Ishikawa (cell line): Measurements from ENCODE around the gene GAS2L3.

ENCODE experiments used
- CEBPB ChIP-seq: IDR thresholded peaks from 2 replicates; pipeline ENCODE4 v1.6.1; 2012
- CREB1 ChIP-seq: IDR thresholded peaks from 2 replicates; pipeline ENCODE4 v1.6.1; 2012; ENCODE audit warnings: low read depth
- EGR1 ChIP-seq: IDR thresholded peaks from 2 replicates; pipeline ENCODE4 v1.6.1; 2012
- EP300 ChIP-seq: IDR thresholded peaks from 2 replicates; pipeline ENCODE4 v1.6.1; 2012; ENCODE audit warnings: borderline replicate concordance
- FOXM1 ChIP-seq: IDR thresholded peaks from 2 replicates; pipeline ENCODE4 v1.6.1; 2012; ENCODE audit warnings: low read depth, borderline replicate concordance
- MAX ChIP-seq: IDR thresholded peaks from 2 replicates; pipeline ENCODE4 v1.6.1; 2012
- NFIC ChIP-seq: IDR thresholded peaks from 2 replicates; pipeline ENCODE4 v1.6.1; 2012
- RAD21 ChIP-seq: IDR thresholded peaks from 2 replicates; pipeline ENCODE4 v1.6.1; 2012; ENCODE audit warnings: low read depth
- REST ChIP-seq: IDR thresholded peaks from 2 replicates; pipeline ENCODE4 v1.6.1; 2012; ENCODE audit warnings: low read depth, mild to moderate bottlenecking
- TAF1 ChIP-seq: IDR thresholded peaks from 2 replicates; pipeline ENCODE4 v1.6.1; 2012; ENCODE audit warnings: low read depth, mild to moderate bottlenecking
- TCF12 ChIP-seq: IDR thresholded peaks from 2 replicates; pipeline ENCODE4 v1.6.1; 2012; ENCODE audit warnings: low read depth
- TEAD4 ChIP-seq: IDR thresholded peaks from 2 replicates; pipeline ENCODE4 v1.6.1; 2012
- USF1 ChIP-seq: IDR thresholded peaks from 2 replicates; pipeline ENCODE4 v1.6.1; 2012
- YY1 ChIP-seq: IDR thresholded peaks from 2 replicates; pipeline ENCODE4 v1.6.1; 2012; ENCODE audit warnings: low read depth
- ZBTB7A ChIP-seq: IDR thresholded peaks from 2 replicates; pipeline ENCODE4 v1.6.1; 2012; ENCODE audit warnings: low read depth

GAS2L3 gene

GRCh38 chr12:100557357-100557756 lies 16.1 kb upstream of the GAS2L3 start:
- TF ChIP-seq TAF1 (no peak), RAD21 (no peak), ZBTB7A (no peak), REST (no peak), YY1 (no peak), FOXM1 (no peak)

- TF ChIP-seq EP300: no peak
- TF ChIP-seq CEBPB: no peak
- TF ChIP-seq ZBTB7A: no peak
- TF ChIP-seq REST: no peak
- no peak for TF ChIP-seq TEAD4
- TF ChIP-seq TAF1: no peak
- no peak for TF ChIP-seq YY1
- no peak for TF ChIP-seq MAX
- no peak for TF ChIP-seq NFIC
- TF ChIP-seq RAD21: no peak
- TF ChIP-seq EGR1: no peak
- no peak for TF ChIP-seq CREB1
- TF ChIP-seq USF1: no peak
- TF ChIP-seq TCF12: no peak
- TF ChIP-seq FOXM1: no peak
These were observed 9.4 kb upstream of the GAS2L3 start for GRCh38 chr12:100564090-100564489.

GRCh38 chr12:100564905-100565467 lies 8.5 kb upstream of the GAS2L3 start:
- TF ChIP-seq YY1 (no peak), USF1 (no peak), EP300 (no peak), EGR1 (no peak), CEBPB (no peak), TAF1 (no peak), NFIC (no peak), ZBTB7A (no peak), TEAD4 (no peak), RAD21 (no peak), MAX (no peak), REST (no peak), TCF12 (no peak), FOXM1 (no peak), CREB1 (no peak)

- TF ChIP-seq EGR1: no peak
- no peak for TF ChIP-seq YY1
- no peak for TF ChIP-seq RAD21
- no peak for TF ChIP-seq USF1
- TF ChIP-seq TEAD4: no peak
- no peak for TF ChIP-seq REST
- TF ChIP-seq CREB1: no peak
- no peak for TF ChIP-seq ZBTB7A
- no peak for TF ChIP-seq CEBPB
- no peak for TF ChIP-seq FOXM1
- no peak for TF ChIP-seq TCF12
- TF ChIP-seq EP300: no peak
- no peak for TF ChIP-seq NFIC
- no peak for TF ChIP-seq MAX
- TF ChIP-seq TAF1: no peak
These were observed 7.4 kb upstream of the GAS2L3 start for GRCh38 chr12:100565987-100566545.
